DMS153 treated with DMSO at 0.1 percent for 48 hours (cell line): ENCODE data around the gene TMEM144.

Experiments used
- DNase-seq: peaks from one replicate; lab custom pipeline; 2025; ENCODE audit not compliant: unreplicated experiment; lab: John Stamatoyannopoulos, UW

The TMEM144 gene

GRCh38 chr4:158209825-158210807, at the start of gene TMEM144:
Gene TMEM144, plus strand, starts transcription at chr4:158210486. Its CDS starts 2,182 bp downstream, at chr4:158212668.
- peak; percentile 32 for DNase-seq

- no peak for DNase-seq
Observed at GRCh38 chr4:158161551-158162354, 48.5 kb upstream of the TMEM144 start.

GRCh38 chr4:158162631-158163030, 47.7 kb upstream of the TMEM144 start:
- DNase-seq: no peak

GRCh38 chr4:158163941-158164767, 46.1 kb upstream of the TMEM144 start:
- DNase-seq: no peak

- no peak for DNase-seq
Observed at GRCh38 chr4:158164768-158165213, 45.5 kb upstream of the TMEM144 start.

GRCh38 chr4:158166701-158167100, 43.6 kb upstream of the TMEM144 start:
- no peak for DNase-seq

- DNase-seq: no peak
Observed at GRCh38 chr4:158168606-158169005, 41.7 kb upstream of the TMEM144 start.

GRCh38 chr4:158169506-158169905, 40.8 kb upstream of the TMEM144 start:
- no peak for DNase-seq

- DNase-seq: no peak
Observed at GRCh38 chr4:158169931-158170690, 40.2 kb upstream of the TMEM144 start.

- no peak for DNase-seq
Observed at GRCh38 chr4:158170691-158171561, 39.4 kb upstream of the TMEM144 start.

- peak; percentile 36 for DNase-seq
Observed at GRCh38 chr4:158172261-158173258, 37.7 kb upstream of the TMEM144 start, which contains the start of gene GASK1B. Gene GASK1B, minus strand, starts transcription at chr4:158173025. Its CDS starts 1,650 bp downstream, at chr4:158171375.

- DNase-seq: no peak
Observed at GRCh38 chr4:158176108-158176507, 34.2 kb upstream of the TMEM144 start.

GRCh38 chr4:158176776-158177175, 33.5 kb upstream of the TMEM144 start:
- DNase-seq: no peak

- DNase-seq: no peak
Observed at GRCh38 chr4:158179465-158179864, 30.8 kb upstream of the TMEM144 start.

GRCh38 chr4:158181906-158182305, 28.4 kb upstream of the TMEM144 start:
- DNase-seq: no peak

- DNase-seq: no peak
Observed at GRCh38 chr4:158182736-158183135, 27.6 kb upstream of the TMEM144 start.

- no peak for DNase-seq
Observed at GRCh38 chr4:158186815-158187214, 23.5 kb upstream of the TMEM144 start.

GRCh38 chr4:158189422-158189821, 20.9 kb upstream of the TMEM144 start:
- no peak for DNase-seq
